Stimulated activated CD4-positive, alpha-beta T cell treated with anti-CD3 and anti-CD28 coated beads, Interleukin-4, amount 100 ng/mL, for 1 hour (primary cell): ENCODE measurements around the gene APBB1IP.
"Not testable (repeated sequence)": the region's sequence is repeated elsewhere in the genome, so short reads cannot be mapped to it uniquely, and the experiment has no call there.

Experiments
- DNase-seq: peaks from one replicate; pipeline ENCODE4 v3.0.0-alpha.2; 2020

Gene APBB1IP

GRCh38 chr10:26437637-26438461 is at the start of gene APBB1IP:
Gene APBB1IP, plus strand, starts transcription at chr10:26438341. Its CDS starts 53,986 bp downstream, at chr10:26492327.
- DNase-seq = peak; percentile 48

- DNase-seq = no peak
Observed at GRCh38 chr10:26389533-26389932, 48.6 kb upstream of the APBB1IP start.

GRCh38 chr10:26391701-26392695 is 46.1 kb upstream of the APBB1IP start:
- DNase-seq = peak; percentile 13

GRCh38 chr10:26398353-26398752 is 39.8 kb upstream of the APBB1IP start:
- not testable (repeated sequence) for DNase-seq

- no peak for DNase-seq
Observed at GRCh38 chr10:26407406-26407969, 30.7 kb upstream of the APBB1IP start.

GRCh38 chr10:26408858-26409494 is 29.2 kb upstream of the APBB1IP start:
- no peak for DNase-seq

- no peak for DNase-seq
Observed at GRCh38 chr10:26410356-26410755, 27.8 kb upstream of the APBB1IP start.

GRCh38 chr10:26412932-26413331 is 25.2 kb upstream of the APBB1IP start:
- no peak for DNase-seq

GRCh38 chr10:26413375-26413774 is 24.8 kb upstream of the APBB1IP start:
- no peak for DNase-seq

GRCh38 chr10:26417136-26417535 is 21.0 kb upstream of the APBB1IP start:
- no peak for DNase-seq

- no peak for DNase-seq
Observed at GRCh38 chr10:26422977-26423376, 15.2 kb upstream of the APBB1IP start.

GRCh38 chr10:26423722-26424121 is 14.4 kb upstream of the APBB1IP start:
- DNase-seq = no peak

GRCh38 chr10:26430641-26431163 is 7.4 kb upstream of the APBB1IP start:
- DNase-seq = no peak

GRCh38 chr10:26432938-26433337 is 5.2 kb upstream of the APBB1IP start:
- DNase-seq = no peak

GRCh38 chr10:26435852-26436251 is 2.3 kb upstream of the APBB1IP start:
- no peak for DNase-seq

- no peak for DNase-seq
Observed at GRCh38 chr10:26436848-26437247, 1.3 kb upstream of the APBB1IP start.

GRCh38 chr10:26438534-26439341 is 597 bp downstream of the APBB1IP start:
- peak; percentile 79 for DNase-seq

- DNase-seq = no peak
Observed at GRCh38 chr10:26439406-26440087, 1.4 kb downstream of the APBB1IP start.

- no peak for DNase-seq
Observed at GRCh38 chr10:26440088-26440470, 1.9 kb downstream of the APBB1IP start.

GRCh38 chr10:26441491-26442214 is 3.5 kb downstream of the APBB1IP start:
- no peak for DNase-seq
